GM23338 (cell line): ENCODE data around the gene ACTBL2.

Source experiments
- EZH2 ChIP-seq: fragments of 200-600 bp; sonication (generic); IDR thresholded peaks from one replicate; pipeline ENCODE4 v1.8.0; 2017; ENCODE audit warnings: antibody characterized with exemption, mild to moderate bottlenecking, low read depth; ENCODE audit not compliant: unreplicated experiment
- TF ChIP-seq, protein P1 (sequence below), 2 experiments: fragments of 200-600 bp in 1 of 2; sonication (generic) in 1 of 2; conservative IDR thresholded peaks; 2 replicates each; pipeline versions ENCODE4 v1.5.1 to v1.6.1; 2016 to 2017; ENCODE audit warnings: antibody characterized with exemption in 2 of 2, low read depth in 2 of 2, mild to moderate bottlenecking in 2 of 2, moderate library complexity in 1 of 2

DNA sequence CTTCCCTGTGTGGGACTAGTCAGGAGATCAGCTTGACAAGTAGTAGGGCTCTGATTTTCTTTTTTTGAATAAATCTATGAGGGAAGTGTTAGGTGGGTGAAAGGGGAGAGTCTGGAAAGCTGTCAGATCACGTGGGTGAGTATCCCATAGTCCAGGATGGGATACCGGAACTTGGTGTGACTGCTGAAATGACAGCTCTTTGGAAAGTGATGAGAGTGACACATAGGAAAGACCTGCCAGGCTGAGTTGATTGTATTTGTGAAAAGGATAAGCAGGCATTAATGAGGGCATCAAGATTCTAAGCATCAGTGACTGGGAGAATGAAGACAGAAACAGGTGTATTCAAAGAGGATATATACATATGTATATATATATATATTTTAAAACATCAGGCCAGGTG lies 35.6 kb downstream of the ACTBL2 start:
- TF ChIP-seq, protein P1, sequence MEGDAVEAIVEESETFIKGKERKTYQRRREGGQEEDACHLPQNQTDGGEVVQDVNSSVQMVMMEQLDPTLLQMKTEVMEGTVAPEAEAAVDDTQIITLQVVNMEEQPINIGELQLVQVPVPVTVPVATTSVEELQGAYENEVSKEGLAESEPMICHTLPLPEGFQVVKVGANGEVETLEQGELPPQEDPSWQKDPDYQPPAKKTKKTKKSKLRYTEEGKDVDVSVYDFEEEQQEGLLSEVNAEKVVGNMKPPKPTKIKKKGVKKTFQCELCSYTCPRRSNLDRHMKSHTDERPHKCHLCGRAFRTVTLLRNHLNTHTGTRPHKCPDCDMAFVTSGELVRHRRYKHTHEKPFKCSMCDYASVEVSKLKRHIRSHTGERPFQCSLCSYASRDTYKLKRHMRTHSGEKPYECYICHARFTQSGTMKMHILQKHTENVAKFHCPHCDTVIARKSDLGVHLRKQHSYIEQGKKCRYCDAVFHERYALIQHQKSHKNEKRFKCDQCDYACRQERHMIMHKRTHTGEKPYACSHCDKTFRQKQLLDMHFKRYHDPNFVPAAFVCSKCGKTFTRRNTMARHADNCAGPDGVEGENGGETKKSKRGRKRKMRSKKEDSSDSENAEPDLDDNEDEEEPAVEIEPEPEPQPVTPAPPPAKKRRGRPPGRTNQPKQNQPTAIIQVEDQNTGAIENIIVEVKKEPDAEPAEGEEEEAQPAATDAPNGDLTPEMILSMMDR (conservative IDR thresholded peaks at IDR 0.05; ENCODE audit: low read depth in 2 of 2), result no peak
- TF ChIP-seq EZH2, result no peak
